Naive thymus-derived CD4-positive, alpha-beta T cell (primary cell): ENCODE data around the gene NELFCD. TPM values are rescaled to one million over a fixed set of nuclear protein-coding genes. Genes with fewer than 3 reads are reported as not detected.
"Not testable (repeated sequence)": the region's sequence is repeated elsewhere in the genome, so short reads cannot be mapped to it uniquely, and the experiment has no call there.

Experiments
- ATAC-seq: fragments of 150-1000 bp; cut with Tn5 transposase; 2 replicates; pipeline ENCODE4 v1.10.0; 2021; ENCODE audit warnings: mild to moderate bottlenecking, moderate library complexity
- CTCF ChIA-PET: fragments of 350-600 bp; sonication (Branson Sonifier 250); formaldehyde crosslinking; loops from one replicate; lab custom pipeline; 2021; ENCODE audit warnings: antibody characterized with exemption; lab: Charles Lee
- POLR2A ChIA-PET: fragments of 350-600 bp; sonication (Branson Sonifier 250); formaldehyde crosslinking; loops from one replicate; lab custom pipeline; 2021; ENCODE audit warnings: antibody characterized with exemption, inconsistent platforms; lab: Charles Lee
- DNase-seq, 9 donors: peaks; one replicate each; pipeline versions ENCODE4 v3.0.0 to v3.0.0-alpha.2; 2020 to 2022; ENCODE audit warnings: mixed read lengths in 1 of 9
- H3K27ac ChIP-seq: one replicate; pipeline ENCODE4 v1.7.0; 2013; ENCODE audit warnings: mild to moderate bottlenecking, low read depth, low read length, moderate library complexity
- H3K27me3 ChIP-seq, 2 donors: one replicate each; pipeline ENCODE4 v1.7.0; 2013; ENCODE audit warnings: low read length in 2 of 2, mild to moderate bottlenecking in 2 of 2, moderate library complexity in 2 of 2; ENCODE audit not compliant: control insufficient read depth in 2 of 2, insufficient read depth in 2 of 2
- H3K36me3 ChIP-seq, 3 experiments: 1 replicate in 2 of 3; 2 replicates in 1 of 3; pipeline ENCODE4 v1.7.0; 2013; ENCODE audit warnings: low read length in 3 of 3, mild to moderate bottlenecking in 3 of 3, moderate library complexity in 1 of 3; ENCODE audit not compliant: insufficient read depth in 3 of 3, control insufficient read depth in 2 of 3
- H3K4me1 ChIP-seq, 2 donors: one replicate each; pipeline ENCODE4 v1.7.0; 2013; ENCODE audit warnings: low read length in 2 of 2, mild to moderate bottlenecking in 2 of 2, moderate library complexity in 1 of 2; ENCODE audit not compliant: control insufficient read depth in 2 of 2, insufficient read depth in 2 of 2
- H3K4me3 ChIP-seq: 2 replicates; pipeline ENCODE4 v1.7.0; 2013; ENCODE audit warnings: mild to moderate bottlenecking, low read length
- H3K9me3 ChIP-seq, 3 experiments: 1 replicate in 2 of 3; 2 replicates in 1 of 3; pipeline ENCODE4 v1.7.0; 2013; ENCODE audit warnings: low read length in 3 of 3; ENCODE audit not compliant: control insufficient read depth in 2 of 3
- H3K27ac Mint-ChIP-seq, 9 donors: one replicate each; pipeline ENCODE4 v1.8.0; 2020 to 2022; ENCODE audit warnings: mixed read lengths in 9 of 9, mild to moderate bottlenecking in 8 of 9, moderate library complexity in 5 of 9, inconsistent platforms in 2 of 9
- H3K27me3 Mint-ChIP-seq, 5 donors: one replicate each; pipeline ENCODE4 v1.8.0; 2021 to 2022; ENCODE audit warnings: mixed read lengths in 5 of 5, mild to moderate bottlenecking in 1 of 5
- H3K36me3 Mint-ChIP-seq, 5 donors: one replicate each; pipeline ENCODE4 v1.8.0; 2020 to 2022; ENCODE audit warnings: mixed read lengths in 5 of 5, mild to moderate bottlenecking in 3 of 5, inconsistent platforms in 1 of 5
- H3K4me1 Mint-ChIP-seq, 7 donors: one replicate each; pipeline ENCODE4 v1.8.0; 2020 to 2022; ENCODE audit warnings: mixed read lengths in 7 of 7, mild to moderate bottlenecking in 3 of 7, inconsistent platforms in 1 of 7
- H3K4me3 Mint-ChIP-seq, 10 donors: one replicate each; pipeline ENCODE4 v1.8.0; 2020 to 2022; ENCODE audit warnings: mild to moderate bottlenecking in 10 of 10, mixed read lengths in 10 of 10, moderate library complexity in 6 of 10, inconsistent platforms in 2 of 10
- H3K9me3 Mint-ChIP-seq, 11 donors: one replicate each; pipeline ENCODE4 v1.8.0; 2020 to 2022; ENCODE audit warnings: mixed read lengths in 11 of 11, mild to moderate bottlenecking in 4 of 11, inconsistent platforms in 1 of 11, moderate library complexity in 1 of 11
- intact Hi-C, 2 donors: fragments of 100-400 bp; cut with micrococcal nuclease; formaldehyde crosslinking; loops; one replicate each; pipeline ENCODE4 v1.15.1; 2023
- polyA plus RNA-seq, 2 donors: library from polyadenylated mRNA; unstranded; fragments of 300-500 nt; fragmentation: Illumina TruSeq; gene quantifications; one replicate each; pipeline ENCODE4 v1.2.3, GENCODE V29; 2021
- total RNA-seq, 6 experiments: library from RNA in 5 of 6; stranded (reverse) in 5 of 6; gene quantifications; 1 replicate in 5 of 6; 2 replicates in 1 of 6; pipeline ENCODE4 v1.2.3 and lab custom pipeline; 2021 to 2026

NELFCD gene
- total and polyA plus RNA-seq, 7 experiments from 2014 or later: 65.0 to 96.1 (median 89.0) TPM

- H3K4me3 ChIP-seq: no peak overlapping the region
- no peaks in the 10 kb centered on the region for H3K9me3 Mint-ChIP-seq
- ATAC-seq (no peak), DNase-seq (no peak)
- H3K4me1 Mint-ChIP-seq: peaks cover 20 to 45% (median 35%) of the 10 kb centered on the region in 7 donors
- no peaks in the 10 kb centered on the region for H3K27me3 ChIP-seq
- H3K27ac ChIP-seq: no peak overlapping the region
- peaks cover 20 to 22% of the 10 kb centered on the region in 2 donors for H3K4me1 ChIP-seq
- H3K36me3 Mint-ChIP-seq: no peaks in the 10 kb centered on the region
- no peaks in the 10 kb centered on the region for H3K36me3 ChIP-seq
- H3K27ac Mint-ChIP-seq: peak overlapping the region in 1 of 9 donors; percentile 2
- H3K4me3 Mint-ChIP-seq: no peak overlapping the region
- no peaks in the 10 kb centered on the region for H3K9me3 ChIP-seq
- H3K27me3 Mint-ChIP-seq: no peaks in the 10 kb centered on the region
- intact Hi-C loops: no loop called here
- POLR2A ChIA-PET: interaction anchor here (0.7 to 0.8 kb wide), 2 partner anchors 22 to 29 kb away, joined by 4 to 5 read pairs; partner anchors contain the start of gene ATP5F1E
- CTCF ChIA-PET: no interaction called here
Observed at GRCh38 chr20:59010321-59010994, 29.4 kb downstream of the NELFCD start.

- CTCF ChIA-PET: no interaction called here
- Mint-ChIP-seq H3K4me1 (peaks cover 17 to 42% (median 33%) of the 10 kb centered on the region in 7 donors), H3K27me3 (no peaks in the 10 kb centered on the region), H3K36me3 (no peaks in the 10 kb centered on the region), H3K27ac (peak overlapping the region in 1 of 9 donors; percentile 34), H3K4me3 (no peak overlapping the region), H3K9me3 (no peaks in the 10 kb centered on the region)
- Histone ChIP-seq H3K4me3 (no peak overlapping the region), H3K9me3 (no peaks in the 10 kb centered on the region), H3K27me3 (no peaks in the 10 kb centered on the region), H3K27ac (no peak overlapping the region), H3K36me3 (no peaks in the 10 kb centered on the region), H3K4me1 (peaks cover 13 to 17% of the 10 kb centered on the region in 2 donors)
- POLR2A ChIA-PET: no interaction called here
- no peak for DNase-seq
- intact Hi-C loops: no loop called here
- no peak for ATAC-seq
Observed at GRCh38 chr20:59010995-59011873, 30.2 kb downstream of the NELFCD start.

GRCh38 chr20:59011874-59012157 is 30.8 kb downstream of the NELFCD start:
- H3K36me3 ChIP-seq, H3K4me3 ChIP-seq, H3K9me3 ChIP-seq, ATAC-seq, CTCF ChIA-PET, POLR2A ChIA-PET, H3K4me3 Mint-ChIP-seq, H3K27ac ChIP-seq, H3K9me3 Mint-ChIP-seq, intact Hi-C loops, H3K27me3 ChIP-seq, DNase-seq, H3K27me3 Mint-ChIP-seq, H3K36me3 Mint-ChIP-seq, H3K27ac Mint-ChIP-seq: not testable (repeated sequence)
- H3K4me1 ChIP-seq: peaks cover 10 to 19% of the 10 kb centered on the region in 2 donors
- H3K4me1 Mint-ChIP-seq: peaks cover 21 to 47% (median 39%) of the 10 kb centered on the region in 7 donors

GRCh38 chr20:59013031-59013951 is 32.2 kb downstream of the NELFCD start:
- no peaks in the 10 kb centered on the region for H3K9me3 ChIP-seq
- H3K27me3 ChIP-seq: no peaks in the 10 kb centered on the region
- H3K4me3 ChIP-seq: no peak overlapping the region
- H3K4me1 ChIP-seq: peaks cover 10 to 24% of the 10 kb centered on the region in 2 donors
- no peaks in the 10 kb centered on the region for H3K9me3 Mint-ChIP-seq
- peak overlapping the region in 5 of 9 donors; percentile 12 to 84 (median 55) for H3K27ac Mint-ChIP-seq
- H3K27me3 Mint-ChIP-seq: no peaks in the 10 kb centered on the region
- H3K36me3 Mint-ChIP-seq: no peaks in the 10 kb centered on the region
- H3K27ac ChIP-seq: no peak overlapping the region
- POLR2A ChIA-PET: interaction anchor here (0.6 to 1.4 kb wide), 4 partner anchors 8 to 21 kb away, joined by 3 to 4 read pairs (median 4); partner anchors contain the start of gene ATP5F1E
- ATAC-seq: no peak
- peak in 1 of 9 donors; percentile 13 for DNase-seq
- CTCF ChIA-PET: no interaction called here
- intact Hi-C loops: no loop called here
- H3K4me3 Mint-ChIP-seq: peak overlapping the region in 6 of 10 donors; percentile 2 to 56 (median 22)
- H3K36me3 ChIP-seq: no peaks in the 10 kb centered on the region
- peaks cover 24 to 53% (median 47%) of the 10 kb centered on the region in 7 donors for H3K4me1 Mint-ChIP-seq

- Histone ChIP-seq H3K4me1 (peaks cover 10 to 24% of the 10 kb centered on the region in 2 donors), H3K9me3 (no peaks in the 10 kb centered on the region), H3K27me3 (no peaks in the 10 kb centered on the region), H3K36me3 (no peaks in the 10 kb centered on the region), H3K4me3 (no peak overlapping the region), H3K27ac (no peak overlapping the region)
- no peaks in the 10 kb centered on the region for H3K27me3 Mint-ChIP-seq
- DNase-seq: peak in 4 of 9 donors; percentile 16 to 36 (median 28)
- intact Hi-C loops: no loop called here
- H3K27ac Mint-ChIP-seq: peak overlapping the region in 5 of 9 donors; percentile 10 to 76 (median 21)
- H3K36me3 Mint-ChIP-seq: no peaks in the 10 kb centered on the region
- peak; percentile 67 for ATAC-seq
- no peaks in the 10 kb centered on the region for H3K9me3 Mint-ChIP-seq
- peak overlapping the region in 5 of 10 donors; percentile 4 to 26 (median 14) for H3K4me3 Mint-ChIP-seq
- ChIA-PET CTCF (no interaction called here), POLR2A (interaction anchor here (0.6 to 1.6 kb wide), 5 partner anchors 8 to 52 kb away, joined by 3 to 8 read pairs (median 4); partner anchors contain the start of gene ATP5F1E)
- peaks cover 26 to 53% (median 47%) of the 10 kb centered on the region in 7 donors for H3K4me1 Mint-ChIP-seq
Observed at GRCh38 chr20:59013959-59014608, 33.0 kb downstream of the NELFCD start.
